ENCODE data around the gene RPL10. TPM values are rescaled to one million over a fixed set of nuclear protein-coding genes. Genes with fewer than 3 reads are reported as not detected.

Gene RPL10
- total and polyA plus RNA-seq, 9 of the 15 experiments (the other 6 are each of a cell fraction or from before 2014, with no cell fraction given) = 3,774 to 7,600 (median 5,014) TPM

DNA sequence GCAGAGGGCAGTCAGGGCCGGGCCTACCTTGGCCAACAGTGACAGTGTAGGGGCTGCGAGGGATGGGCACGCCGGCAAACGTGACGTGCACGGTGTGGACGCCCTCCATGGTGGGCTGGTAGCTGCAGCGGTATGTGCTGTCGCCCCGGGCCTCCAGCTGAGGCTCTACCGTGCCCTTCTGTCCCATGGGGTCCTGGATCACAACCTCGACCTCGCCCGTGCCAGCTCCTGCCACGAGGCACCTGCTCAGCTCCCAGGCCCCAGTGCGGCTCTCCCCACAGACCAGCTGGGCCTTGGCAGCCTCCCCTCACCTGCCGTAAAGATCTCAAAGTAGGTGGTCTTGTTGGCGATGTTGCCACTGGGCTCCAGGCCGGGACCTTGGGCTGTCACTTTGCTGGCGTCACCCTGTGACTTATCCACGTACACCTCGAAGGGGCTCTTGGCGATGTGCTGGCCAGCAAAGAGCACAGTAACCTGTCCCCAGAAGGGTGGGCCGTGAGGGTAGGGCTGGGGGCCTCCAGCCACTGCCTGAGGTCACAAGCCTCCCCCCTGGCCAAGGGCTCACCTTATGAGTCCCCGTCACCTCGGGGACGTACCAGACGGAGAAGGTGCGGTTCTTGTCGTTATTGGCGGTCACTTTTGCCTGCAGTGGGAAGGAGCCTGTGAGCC lies 32.0 kb upstream of the RPL10 start:
- POLR2A ChIA-PET = interaction anchor here (0.7 to 1.2 kb wide), 3 partner anchors 9 to 17 kb away, joined by 3 to 4 read pairs (median 3); no protein-coding TSS in a partner anchor
- Histone ChIP-seq H3K9ac (ENCODE audit: insufficient read depth in 1 of 2, low read depth in 2 of 2, low read length in 2 of 2) (peak overlapping the region in 1 of 2 experiments; percentile 26; a peak in 1 of 4 replicates), H2AFZ (ENCODE audit: low read depth, low read length) (no peak overlapping the region), H3K9me3 (replicated peaks; ENCODE audit: control insufficient read depth, insufficient read depth, low read depth, low read length) (no peaks in the 10 kb centered on the region), H3K27ac (ENCODE audit: extremely low read depth, low read depth, low read length) (no peak overlapping the region), H3K9me1 (ENCODE audit: control insufficient read depth, insufficient read depth, low read length) (no peaks in the 10 kb centered on the region), H3K4me1 (replicated peaks in 1 of 2; ENCODE audit: control insufficient read depth in 2 of 2, insufficient read depth in 2 of 2, low read length in 2 of 2) (peaks cover 10 to 61% of the 10 kb centered on the region in 2 experiments), H3K27me3 (ENCODE audit: control insufficient read depth in 2 of 2, insufficient read depth in 2 of 2, low read length in 2 of 2) (no peaks in the 10 kb centered on the region), H3K36me3 (ENCODE audit: control insufficient read depth, insufficient read depth, low read length) (peaks cover 74% of the 10 kb centered on the region; the same call in 2 of the 3 replicates), H4K20me1 (replicated peaks; ENCODE audit: control insufficient read depth, insufficient read depth, low read length) (no peaks in the 10 kb centered on the region; the same call in 1 of the 2 replicates), H3K4me3 (no peak overlapping the region), H3K79me2 (ENCODE audit: control insufficient read depth, insufficient read depth, low read length) (peaks cover 61% of the 10 kb centered on the region), H3K4me2 (ENCODE audit: insufficient read depth, low read length) (no peak overlapping the region)
- CTCF ChIA-PET (ENCODE audit: low intra/inter-chr PET ratio) = no interaction called here
- DNase-seq (ENCODE audit: extremely low read depth in 1 of 4, low spot score in 3 of 4) (no peak), ATAC-seq (no peak), FAIRE-seq (no peak)
- in situ Hi-C loops (cut with MboI) (no loop called here), intact Hi-C loops (cut with micrococcal nuclease) (no loop called here)
- 95% methylated on average over 13 of the region's 32 CpGs for WGBS (ENCODE audit: insufficient coverage, low coverage, missing lambda C conversion rate)
- no TSS peak for BruUV-seq (replicated peaks)
- TF ChIP-seq HDGF (IDR thresholded peaks at IDR 0.05) = no peak
- TF ChIP-seq SMAD4 (CRISPR knock-in tag; conservative IDR thresholded peaks at IDR 0.05) = no peak
- TF ChIP-seq ZNF436 (CRISPR knock-in tag; IDR thresholded peaks at IDR 0.05) = no peak
- TF ChIP-seq, protein P1, sequence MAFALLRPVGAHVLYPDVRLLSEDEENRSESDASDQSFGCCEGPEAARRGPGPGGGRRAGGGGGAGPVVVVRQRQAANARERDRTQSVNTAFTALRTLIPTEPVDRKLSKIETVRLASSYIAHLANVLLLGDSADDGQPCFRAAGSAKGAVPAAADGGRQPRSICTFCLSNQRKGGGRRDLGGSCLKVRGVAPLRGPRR (CRISPR knock-in tag; IDR thresholded peaks at IDR 0.05) = no peak
- TF ChIP-seq, protein P2, sequence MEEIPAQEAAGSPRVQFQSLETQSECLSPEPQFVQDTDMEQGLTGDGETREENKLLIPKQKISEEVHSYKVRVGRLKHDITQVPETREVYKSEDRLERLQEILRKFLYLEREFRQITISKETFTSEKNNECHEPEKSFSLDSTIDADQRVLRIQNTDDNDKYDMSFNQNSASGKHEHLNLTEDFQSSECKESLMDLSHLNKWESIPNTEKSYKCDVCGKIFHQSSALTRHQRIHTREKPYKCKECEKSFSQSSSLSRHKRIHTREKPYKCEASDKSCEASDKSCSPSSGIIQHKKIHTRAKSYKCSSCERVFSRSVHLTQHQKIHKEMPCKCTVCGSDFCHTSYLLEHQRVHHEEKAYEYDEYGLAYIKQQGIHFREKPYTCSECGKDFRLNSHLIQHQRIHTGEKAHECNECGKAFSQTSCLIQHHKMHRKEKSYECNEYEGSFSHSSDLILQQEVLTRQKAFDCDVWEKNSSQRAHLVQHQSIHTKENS (CRISPR knock-in tag; IDR thresholded peaks at IDR 0.05) = no peak
- TF ChIP-seq POLR2A (conservative IDR thresholded peaks at IDR 0.05) = 0 out of 2 replicates have a peak, but pooled peaks have one; percentile 27
- TF ChIP-seq, protein P3, sequence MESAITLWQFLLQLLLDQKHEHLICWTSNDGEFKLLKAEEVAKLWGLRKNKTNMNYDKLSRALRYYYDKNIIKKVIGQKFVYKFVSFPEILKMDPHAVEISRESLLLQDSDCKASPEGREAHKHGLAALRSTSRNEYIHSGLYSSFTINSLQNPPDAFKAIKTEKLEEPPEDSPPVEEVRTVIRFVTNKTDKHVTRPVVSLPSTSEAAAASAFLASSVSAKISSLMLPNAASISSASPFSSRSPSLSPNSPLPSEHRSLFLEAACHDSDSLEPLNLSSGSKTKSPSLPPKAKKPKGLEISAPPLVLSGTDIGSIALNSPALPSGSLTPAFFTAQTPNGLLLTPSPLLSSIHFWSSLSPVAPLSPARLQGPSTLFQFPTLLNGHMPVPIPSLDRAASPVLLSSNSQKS (CRISPR knock-in tag; IDR thresholded peaks at IDR 0.05) = no peak
- TF ChIP-seq CBX1 (IDR thresholded peaks at IDR 0.05; ENCODE audit: low read depth) = no peak
- TF ChIP-seq, protein P4, sequence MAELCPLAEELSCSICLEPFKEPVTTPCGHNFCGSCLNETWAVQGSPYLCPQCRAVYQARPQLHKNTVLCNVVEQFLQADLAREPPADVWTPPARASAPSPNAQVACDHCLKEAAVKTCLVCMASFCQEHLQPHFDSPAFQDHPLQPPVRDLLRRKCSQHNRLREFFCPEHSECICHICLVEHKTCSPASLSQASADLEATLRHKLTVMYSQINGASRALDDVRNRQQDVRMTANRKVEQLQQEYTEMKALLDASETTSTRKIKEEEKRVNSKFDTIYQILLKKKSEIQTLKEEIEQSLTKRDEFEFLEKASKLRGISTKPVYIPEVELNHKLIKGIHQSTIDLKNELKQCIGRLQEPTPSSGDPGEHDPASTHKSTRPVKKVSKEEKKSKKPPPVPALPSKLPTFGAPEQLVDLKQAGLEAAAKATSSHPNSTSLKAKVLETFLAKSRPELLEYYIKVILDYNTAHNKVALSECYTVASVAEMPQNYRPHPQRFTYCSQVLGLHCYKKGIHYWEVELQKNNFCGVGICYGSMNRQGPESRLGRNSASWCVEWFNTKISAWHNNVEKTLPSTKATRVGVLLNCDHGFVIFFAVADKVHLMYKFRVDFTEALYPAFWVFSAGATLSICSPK (IDR thresholded peaks at IDR 0.05; ENCODE audit: borderline replicate concordance) = no peak
- no peak for TF ChIP-seq DIDO1 (tag; IDR thresholded peaks at IDR 0.05; ENCODE audit: low read depth)
- peak; percentile 58 for TF ChIP-seq POLR2G (IDR thresholded peaks at IDR 0.05; ENCODE audit: low read depth, low read length)
- 0 out of 2 replicates have a peak, but pooled peaks have one; percentile 44 for TF ChIP-seq KAT7 (CRISPR knock-in tag; IDR thresholded peaks at IDR 0.05; ENCODE audit: borderline replicate concordance)
- TF ChIP-seq, protein P5, sequence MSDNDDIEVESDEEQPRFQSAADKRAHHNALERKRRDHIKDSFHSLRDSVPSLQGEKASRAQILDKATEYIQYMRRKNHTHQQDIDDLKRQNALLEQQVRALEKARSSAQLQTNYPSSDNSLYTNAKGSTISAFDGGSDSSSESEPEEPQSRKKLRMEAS (CRISPR knock-in tag; IDR thresholded peaks at IDR 0.05) = peak; percentile 17; the same call in 1 of the 2 replicates
- peak; percentile 75 for TF ChIP-seq RBFOX2 (IDR thresholded peaks at IDR 0.05; ENCODE audit: low read depth, low read length)
- no peak for TF ChIP-seq ETV5 (CRISPR knock-in tag; IDR thresholded peaks at IDR 0.05; ENCODE audit: low read depth)

Data from K562 (cell line).